NCI-H146 treated with DMSO at 0.1 percent for 48 hours (cell line): ENCODE data around the gene USP6.
A peak's percentile ranks its signal among the peaks of the same experiment; 100 is the strongest.
"Not testable (repeated sequence)": the region's sequence is repeated elsewhere in the genome, so short reads cannot be mapped to it uniquely, and the experiment has no call there.

Experiments used
- DNase-seq: peaks from one replicate; lab custom pipeline; 2025; ENCODE audit not compliant: unreplicated experiment; lab: John Stamatoyannopoulos, UW

USP6 gene

GRCh38 chr17:5121186-5121841 lies 5.5 kb downstream of the USP6 start:
- no peak for DNase-seq

DNA sequence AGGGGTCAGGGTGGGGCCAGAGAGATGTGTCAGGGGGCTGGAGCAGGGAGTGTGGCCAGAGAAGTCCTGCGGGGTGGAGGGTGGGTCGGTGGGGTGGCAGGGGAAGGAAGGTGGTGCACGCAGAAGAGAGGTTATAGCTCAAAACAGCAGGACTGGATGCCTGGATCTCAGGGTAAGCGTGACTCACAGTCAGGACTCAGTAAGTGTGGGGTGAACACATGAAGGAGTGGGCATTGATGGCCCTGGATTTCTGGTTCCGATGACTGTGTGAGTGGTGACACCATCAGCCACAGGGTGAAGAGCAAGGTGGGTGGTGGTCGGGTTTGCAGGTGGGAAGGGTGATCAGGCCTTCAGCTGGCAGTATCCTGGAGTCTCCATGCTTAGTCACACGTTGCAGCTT lies 6.2 kb downstream of the USP6 start:
- DNase-seq = not testable (repeated sequence)

GRCh38 chr17:5122586-5123342 lies 6.9 kb downstream of the USP6 start:
- no peak for DNase-seq

- DNase-seq = no peak
Measured at GRCh38 chr17:5123343-5124124, 7.7 kb downstream of the USP6 start.

DNA sequence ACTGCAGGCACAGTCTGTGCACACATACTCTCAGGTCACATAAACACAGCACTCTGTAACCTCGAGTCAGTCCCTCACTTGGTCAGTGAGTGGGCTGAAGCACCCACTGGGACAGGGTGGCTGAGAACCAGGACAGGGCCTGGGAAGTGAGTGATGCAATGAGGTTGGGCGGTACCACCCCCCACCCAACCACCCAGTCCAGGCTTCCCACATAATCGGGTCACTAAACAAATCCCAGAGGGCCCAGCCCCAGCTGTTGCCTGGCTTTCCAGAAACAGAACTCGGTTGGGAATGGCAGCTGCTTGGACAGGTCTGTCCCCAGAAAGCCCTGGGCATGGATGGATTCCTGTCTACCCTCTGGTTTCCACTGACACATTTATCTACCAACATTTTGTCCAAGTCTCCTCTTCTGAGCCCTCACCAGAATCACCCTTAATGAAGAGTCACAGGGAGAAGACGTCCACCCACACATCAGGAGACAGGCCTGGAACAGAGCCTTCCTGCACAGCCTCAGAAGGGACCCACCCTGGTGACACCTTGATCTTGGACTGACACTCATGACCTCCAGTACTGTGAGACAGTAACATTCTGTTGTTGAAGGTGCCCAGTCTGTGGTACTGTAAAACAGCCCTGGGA lies 8.4 kb downstream of the USP6 start:
- DNase-seq = not testable (repeated sequence)

GRCh38 chr17:5124896-5125295 lies 9.1 kb downstream of the USP6 start:
- DNase-seq = peak; percentile 40

DNA sequence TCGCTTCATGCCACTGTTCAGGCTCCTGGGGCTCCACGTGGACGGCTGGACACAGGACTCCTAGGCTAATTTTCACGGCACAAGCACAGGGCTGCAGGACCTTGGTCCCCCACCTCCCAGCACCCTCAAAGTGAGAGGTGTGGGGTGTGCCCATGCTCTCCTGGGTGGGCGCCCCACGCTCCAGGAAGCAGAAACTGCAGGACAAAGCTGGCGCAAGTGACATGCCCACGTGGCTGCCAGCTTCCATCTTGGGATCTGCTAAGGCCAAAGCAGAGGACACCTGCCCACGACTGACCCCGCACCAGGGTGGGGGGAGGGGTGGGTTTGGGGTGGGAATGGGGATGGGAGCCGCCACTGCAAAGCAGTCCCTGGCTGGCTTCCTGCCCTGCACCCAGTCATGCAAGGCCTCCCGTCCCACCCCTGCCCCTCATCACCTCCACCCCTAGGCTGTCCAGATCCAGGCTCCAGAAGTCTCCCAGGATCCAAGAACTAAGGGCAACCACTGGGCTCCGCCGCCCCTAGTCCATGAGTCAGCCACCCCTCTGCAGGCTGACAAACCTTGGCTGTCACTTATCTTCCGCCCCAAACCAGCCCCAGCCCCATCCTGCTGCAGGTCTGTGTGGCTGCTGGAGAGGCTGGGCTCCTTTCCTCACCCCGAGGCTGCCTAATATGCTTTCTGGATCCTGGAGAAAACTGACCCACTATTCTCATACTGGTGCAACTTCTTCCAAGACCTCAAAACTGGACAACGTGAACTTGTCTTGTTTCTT lies 11.1 kb downstream of the USP6 start:
- no peak for DNase-seq

- DNase-seq = no peak
Measured at GRCh38 chr17:5127910-5128309, 12.1 kb downstream of the USP6 start.

- DNase-seq = not testable (repeated sequence)
Measured at GRCh38 chr17:5128387-5128786, 12.6 kb downstream of the USP6 start.

- no peak for DNase-seq
Measured at GRCh38 chr17:5128905-5129535, 13.2 kb downstream of the USP6 start.

DNA sequence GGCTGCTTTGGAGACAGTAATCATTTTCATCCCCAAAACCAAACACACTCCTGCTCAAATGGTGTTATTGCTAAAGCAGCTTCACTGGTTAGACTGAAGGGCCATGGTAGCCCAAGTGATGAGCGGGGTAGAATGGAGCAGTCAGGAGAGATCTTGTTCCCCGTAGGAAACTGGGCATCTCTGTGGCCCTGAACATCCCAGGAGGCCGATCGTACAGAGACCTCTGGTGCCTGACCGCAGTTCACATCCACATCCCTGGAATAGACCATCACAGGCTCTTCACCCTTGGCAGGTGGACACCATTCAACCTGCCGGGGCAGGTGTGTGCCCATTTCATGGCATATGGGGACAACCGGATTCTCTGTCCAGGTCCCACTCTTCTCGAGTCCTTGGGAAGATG lies 13.9 kb downstream of the USP6 start:
- DNase-seq = not testable (repeated sequence)

GRCh38 chr17:5130261-5130660 lies 14.4 kb downstream of the USP6 start:
- not testable (repeated sequence) for DNase-seq

- DNase-seq = not testable (repeated sequence)
Measured at GRCh38 chr17:5130687-5131086, 14.9 kb downstream of the USP6 start.

GRCh38 chr17:5131146-5131715 lies 15.4 kb downstream of the USP6 start:
- no peak for DNase-seq

DNA sequence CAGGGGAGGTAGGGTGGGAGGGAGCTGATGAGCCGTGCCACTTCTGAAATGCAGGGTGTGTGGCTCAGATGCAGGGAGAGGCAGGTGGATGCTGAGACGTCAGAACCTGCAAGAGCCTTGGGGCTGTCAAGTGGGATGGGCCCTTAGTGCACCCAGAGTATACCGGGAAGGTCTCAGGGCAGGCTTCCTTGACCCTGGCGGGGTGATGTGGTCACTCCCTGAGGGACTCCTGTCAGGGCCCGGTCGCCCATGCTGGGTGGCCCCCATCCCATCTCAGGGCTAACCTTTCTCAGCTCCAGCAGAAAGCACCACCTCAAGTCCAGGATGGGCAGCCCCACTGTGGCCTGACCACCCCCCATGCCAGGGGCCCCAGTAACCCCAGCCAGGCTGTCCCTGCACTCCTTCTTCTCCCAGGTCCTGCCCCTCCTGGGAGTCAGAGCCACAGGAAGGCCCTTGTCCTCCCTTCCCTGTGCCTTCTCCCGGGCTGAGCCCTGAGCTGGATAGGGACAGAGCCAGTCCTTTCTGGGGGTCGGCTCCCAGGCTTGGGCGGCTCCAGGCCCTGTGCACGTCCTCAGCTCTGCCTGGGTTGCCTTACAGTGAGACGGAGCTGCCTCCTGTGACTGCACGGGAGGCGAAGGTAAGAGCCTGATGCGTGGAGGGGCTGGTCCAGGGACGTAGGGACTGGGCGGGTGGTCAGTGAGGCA lies 16.1 kb downstream of the USP6 start:
- not testable (repeated sequence) for DNase-seq

GRCh38 chr17:5132503-5133225 lies 16.8 kb downstream of the USP6 start:
- not testable (repeated sequence) for DNase-seq

- no peak for DNase-seq
Measured at GRCh38 chr17:5133311-5133710, 17.5 kb downstream of the USP6 start.

DNA sequence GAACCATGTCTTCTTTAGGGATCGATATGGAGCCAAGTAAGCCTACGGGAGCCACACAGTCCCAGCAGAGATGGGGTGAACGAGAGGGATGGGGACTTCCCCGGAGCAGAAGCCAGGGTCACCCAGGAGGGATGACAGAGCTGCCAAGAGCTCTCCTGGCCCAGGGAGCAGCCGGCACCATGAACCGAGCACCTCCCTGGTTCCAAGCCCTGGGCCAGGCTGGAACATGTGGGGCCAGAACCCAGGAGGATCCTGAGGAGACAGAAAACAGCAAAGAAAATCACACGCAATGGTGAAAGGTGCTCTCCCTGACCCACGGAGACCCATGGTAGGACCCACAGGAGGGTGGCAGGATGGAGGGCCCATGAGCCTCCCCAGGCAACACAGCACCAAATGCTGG lies 18.1 kb downstream of the USP6 start:
- DNase-seq = not testable (repeated sequence)
